Lung microvascular endothelial cell (primary cell): Measurements from ENCODE around the gene STARD13. TPM values are rescaled to one million over a fixed set of nuclear protein-coding genes. Genes with fewer than 3 reads are reported as not detected.

Experiments used
- DNase-seq, 2 donors: peaks; one replicate each; pipeline versions ENCODE4 v3.0.0 to v3.0.0-alpha.2; 2010; ENCODE audit warnings: low read depth in 2 of 2
- total RNA-seq: library from RNA; depleted of rRNA; stranded (reverse); fragments of >200 nt; gene quantifications from 2 replicates; pipeline ENCODE4 v1.2.1, GENCODE V29; 2014

STARD13 gene
- total RNA-seq, 1 donor from 2014 or later, result 23.6 TPM

GRCh38 chr13:33147832-33148231, 137.7 kb downstream of the STARD13 start:
- DNase-seq, result no peak

- no peak for DNase-seq
These were observed 138.5 kb downstream of the STARD13 start for GRCh38 chr13:33146843-33147611.

- no peak for DNase-seq
These were observed 139.9 kb downstream of the STARD13 start for GRCh38 chr13:33145667-33146066.

GRCh38 chr13:33144358-33144784, 141.2 kb downstream of the STARD13 start:
- no peak for DNase-seq

- DNase-seq, result no peak
These were observed 145.6 kb downstream of the STARD13 start for GRCh38 chr13:33139780-33140535.

GRCh38 chr13:33139184-33139583, 146.4 kb downstream of the STARD13 start:
- DNase-seq, result no peak

GRCh38 chr13:33138441-33138840, 147.1 kb downstream of the STARD13 start:
- DNase-seq, result no peak

- DNase-seq, result no peak
These were observed 147.8 kb downstream of the STARD13 start for GRCh38 chr13:33137721-33138120.

- DNase-seq, result no peak
These were observed 150.5 kb downstream of the STARD13 start for GRCh38 chr13:33135097-33135496.

GRCh38 chr13:33134213-33134612, 151.3 kb downstream of the STARD13 start:
- DNase-seq, result no peak

- DNase-seq, result peak in 1 of 2 donors; percentile 87
These were observed 152.7 kb downstream of the STARD13 start for GRCh38 chr13:33132644-33133440.

GRCh38 chr13:33129886-33130285, 155.7 kb downstream of the STARD13 start:
- DNase-seq, result no peak

GRCh38 chr13:33129094-33129832, 156.3 kb downstream of the STARD13 start:
- DNase-seq, result no peak

- DNase-seq, result no peak
These were observed 157.4 kb downstream of the STARD13 start for GRCh38 chr13:33128134-33128533.

GRCh38 chr13:33127009-33127551, 158.5 kb downstream of the STARD13 start:
- peak in 1 of 2 donors; percentile 75 for DNase-seq

GRCh38 chr13:33125821-33126570, 159.6 kb downstream of the STARD13 start:
- DNase-seq, result peak; percentile 93 to 95

GRCh38 chr13:33123066-33123859, 162.3 kb downstream of the STARD13 start:
- peak in 1 of 2 donors; percentile 45 for DNase-seq

GRCh38 chr13:33119856-33120543, 165.6 kb downstream of the STARD13 start:
- DNase-seq, result no peak
